HG03521 (cell line): ENCODE measurements around the gene SLC4A11.

Experiments
- ATAC-seq: cut with Tn5 transposase; IDR thresholded peaks from one replicate; pipeline ENCODE4 v1.9.1; 2021; ENCODE audit warnings: mild to moderate bottlenecking, moderate library complexity; ENCODE audit not compliant: unreplicated experiment

Gene SLC4A11

GRCh38 chr20:3177746-3178485 lies 61.1 kb downstream of the SLC4A11 start:
- ATAC-seq: no peak
